Measurements from ENCODE around the gene DEFB116.
"Not testable (repeated sequence)": the region's sequence is repeated elsewhere in the genome, so short reads cannot be mapped to it uniquely, and the experiment has no call there.

DEFB116 gene

GRCh38 chr20:31308535-31309162, at the start of gene DEFB116:
Gene DEFB116, minus strand, starts transcription at chr20:31308585. Its CDS starts 0 bp downstream, at chr20:31308585.
- TF ChIP-seq, protein P1, sequence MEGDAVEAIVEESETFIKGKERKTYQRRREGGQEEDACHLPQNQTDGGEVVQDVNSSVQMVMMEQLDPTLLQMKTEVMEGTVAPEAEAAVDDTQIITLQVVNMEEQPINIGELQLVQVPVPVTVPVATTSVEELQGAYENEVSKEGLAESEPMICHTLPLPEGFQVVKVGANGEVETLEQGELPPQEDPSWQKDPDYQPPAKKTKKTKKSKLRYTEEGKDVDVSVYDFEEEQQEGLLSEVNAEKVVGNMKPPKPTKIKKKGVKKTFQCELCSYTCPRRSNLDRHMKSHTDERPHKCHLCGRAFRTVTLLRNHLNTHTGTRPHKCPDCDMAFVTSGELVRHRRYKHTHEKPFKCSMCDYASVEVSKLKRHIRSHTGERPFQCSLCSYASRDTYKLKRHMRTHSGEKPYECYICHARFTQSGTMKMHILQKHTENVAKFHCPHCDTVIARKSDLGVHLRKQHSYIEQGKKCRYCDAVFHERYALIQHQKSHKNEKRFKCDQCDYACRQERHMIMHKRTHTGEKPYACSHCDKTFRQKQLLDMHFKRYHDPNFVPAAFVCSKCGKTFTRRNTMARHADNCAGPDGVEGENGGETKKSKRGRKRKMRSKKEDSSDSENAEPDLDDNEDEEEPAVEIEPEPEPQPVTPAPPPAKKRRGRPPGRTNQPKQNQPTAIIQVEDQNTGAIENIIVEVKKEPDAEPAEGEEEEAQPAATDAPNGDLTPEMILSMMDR (conservative IDR thresholded peaks at IDR 0.05; ENCODE audit: low read depth), result no peak
- no peak for DNase-seq (ENCODE audit: low spot score)
- CTCF ChIA-PET, result no interaction called here
- POLR2A ChIA-PET (ENCODE audit: low non-redundant PET), result no interaction called here
- H3K27ac ChIP-seq, result no peak within 1 kb of the TSS

DNA sequence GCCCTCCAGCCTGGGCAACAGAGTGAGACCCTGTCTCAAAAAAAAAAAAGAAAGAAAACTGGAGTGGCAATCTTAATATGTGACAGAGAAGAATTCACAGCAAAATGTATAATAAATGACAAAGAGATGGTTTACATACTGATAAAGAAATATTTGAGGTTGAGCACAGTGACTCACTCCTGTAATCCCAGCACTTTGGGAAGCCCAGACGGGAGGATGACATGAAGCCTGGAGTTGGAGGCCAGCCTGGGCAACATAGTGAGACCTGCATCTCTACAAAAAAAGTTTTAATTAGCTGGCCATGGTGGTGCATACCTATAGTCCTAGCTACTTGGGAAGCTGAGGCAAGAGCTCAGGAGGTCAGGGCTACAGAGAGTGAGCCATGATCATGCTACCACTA, 47.6 kb upstream of the DEFB116 start:
- CTCF ChIA-PET, result interaction anchor here (0.7 to 1.3 kb wide), 2 partner anchors 11 to 17 kb away, joined by 3 read pairs; no protein-coding TSS in a partner anchor
- TF ChIP-seq, protein P1 (conservative IDR thresholded peaks at IDR 0.05; ENCODE audit: low read depth), result no peak
- DNase-seq (ENCODE audit: low spot score), result no peak

DNA sequence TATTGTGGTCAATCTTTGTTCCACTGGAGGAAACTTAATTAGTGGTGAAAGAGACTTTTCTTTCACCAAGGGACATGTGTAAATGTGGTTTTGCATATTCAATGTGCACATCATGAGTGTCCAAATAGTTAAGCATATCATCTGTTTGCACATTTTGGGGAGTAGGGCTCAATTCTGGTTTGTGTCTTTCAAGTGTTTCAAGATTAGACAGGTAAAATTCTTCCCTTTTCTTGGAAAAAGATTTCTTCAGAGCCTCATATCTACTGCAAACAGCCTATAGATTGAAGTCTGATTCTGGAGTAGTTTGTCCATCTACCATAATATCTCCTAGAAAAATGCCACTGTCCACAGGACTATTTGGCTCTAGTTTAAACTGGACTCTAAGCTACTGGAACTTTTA, 33.1 kb upstream of the DEFB116 start:
- POLR2A ChIA-PET (ENCODE audit: low non-redundant PET), result no interaction called here
- DNase-seq (ENCODE audit: low spot score), result no peak
- TF ChIP-seq, protein P1 (conservative IDR thresholded peaks at IDR 0.05; ENCODE audit: low read depth), result no peak
- no peak overlapping the region for H3K27ac ChIP-seq
- CTCF ChIA-PET, result no interaction called here

More for the DNA sequence above, 47.6 kb upstream of the DEFB116 start:
- POLR2A ChIA-PET (ENCODE audit: low non-redundant PET), result no interaction called here
- no peak overlapping the region for H3K27ac ChIP-seq

DNA sequence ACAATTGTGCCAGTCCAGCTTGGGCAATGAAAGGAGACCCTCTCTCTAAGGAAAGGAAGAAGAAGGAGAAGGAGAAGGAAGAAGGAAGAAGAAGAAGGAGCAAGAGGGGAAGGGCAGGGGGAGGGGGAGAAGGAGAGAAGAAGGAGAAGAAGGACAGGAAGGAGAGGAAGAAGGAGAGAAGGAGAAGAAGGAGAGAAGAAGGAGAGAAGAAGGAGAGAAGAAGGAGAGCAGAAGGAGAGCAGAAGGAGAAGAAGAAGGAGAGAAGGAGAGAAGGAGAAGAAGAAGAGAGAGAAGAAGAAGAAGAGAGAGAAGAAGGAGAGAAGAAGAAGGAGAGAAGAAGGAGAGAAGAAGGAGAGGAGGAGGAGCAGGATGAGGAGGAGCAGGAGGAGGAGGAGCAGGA, 22.5 kb upstream of the DEFB116 start:
- TF ChIP-seq, protein P1 (conservative IDR thresholded peaks at IDR 0.05; ENCODE audit: low read depth), result no peak
- POLR2A ChIA-PET (ENCODE audit: low non-redundant PET), result no interaction called here
- H3K27ac ChIP-seq, result no peak overlapping the region
- CTCF ChIA-PET, result no interaction called here
- no peak for DNase-seq (ENCODE audit: low spot score)

GRCh38 chr20:31322504-31322903, 14.1 kb upstream of the DEFB116 start:
- no peak for DNase-seq (ENCODE audit: low spot score)
- POLR2A ChIA-PET (ENCODE audit: low non-redundant PET), result no interaction called here
- no peak overlapping the region for H3K27ac ChIP-seq
- CTCF ChIA-PET, result no interaction called here
- TF ChIP-seq, protein P1 (conservative IDR thresholded peaks at IDR 0.05; ENCODE audit: low read depth), result no peak

DNA sequence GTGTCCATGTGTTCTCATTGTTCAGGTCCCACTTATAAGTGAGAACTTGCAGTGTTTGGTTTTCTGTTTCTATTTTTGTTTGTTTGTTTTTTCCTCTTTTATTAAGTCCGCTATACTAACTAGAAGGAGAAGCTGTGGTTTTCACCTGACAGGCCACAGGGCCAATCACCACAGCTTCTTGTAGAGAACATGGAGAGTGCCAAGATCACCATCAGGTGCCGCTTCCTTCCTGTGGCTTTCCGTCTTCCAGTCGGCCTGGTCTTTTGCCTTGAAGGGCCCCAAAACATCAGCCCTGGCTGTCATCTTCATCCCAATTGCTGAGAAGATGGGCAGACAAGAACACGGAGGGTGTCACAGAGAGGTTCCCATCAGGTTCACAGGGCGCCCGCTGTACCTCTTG, 23.4 kb downstream of the DEFB116 start:
- DNase-seq (ENCODE audit: low spot score); POLR2A ChIA-PET (ENCODE audit: low non-redundant PET); H3K27ac ChIP-seq; CTCF ChIA-PET: not testable (repeated sequence)

GRCh38 chr20:31278178-31278577, 30.2 kb downstream of the DEFB116 start:
- TF ChIP-seq, protein P1 (conservative IDR thresholded peaks at IDR 0.05; ENCODE audit: low read depth), result no peak
- POLR2A ChIA-PET (ENCODE audit: low non-redundant PET), result no interaction called here
- CTCF ChIA-PET, result no interaction called here
- H3K27ac ChIP-seq, result no peak overlapping the region
- DNase-seq (ENCODE audit: low spot score), result no peak

All from RWPE1 (cell line).